HEK293 (cell line): Measurements from ENCODE around the gene GRAMD1B.

Experiments
- ATF2 ChIP-seq: fragments of 450-650 bp; formaldehyde crosslinking; IDR thresholded peaks from 2 replicates; pipeline ENCODE4 v1.5.1; 2016; ENCODE audit warnings: missing biosample characterization, missing genetic modification characterization, low read depth
- CTCF ChIP-seq: fragments of 450-650 bp; formaldehyde crosslinking; IDR thresholded peaks from 2 replicates; pipeline ENCODE4 v1.5.1; 2016; ENCODE audit warnings: missing biosample characterization, missing genetic modification characterization
- GFI1B ChIP-seq: fragments of 450-650 bp; formaldehyde crosslinking; IDR thresholded peaks from 2 replicates; pipeline ENCODE4 v1.5.1; 2016; ENCODE audit warnings: missing biosample characterization, missing genetic modification characterization
- RBAK ChIP-seq: fragments of 450-650 bp; formaldehyde crosslinking; IDR thresholded peaks from 2 replicates; pipeline ENCODE4 v1.5.1; 2016; ENCODE audit warnings: missing biosample characterization, missing genetic modification characterization
- YY1 ChIP-seq: fragments of 450-650 bp; formaldehyde crosslinking; IDR thresholded peaks from 2 replicates; pipeline ENCODE4 v1.5.1; 2018; ENCODE audit warnings: missing biosample characterization, missing genetic modification characterization
- ZFP41 ChIP-seq: fragments of 450-650 bp; formaldehyde crosslinking; IDR thresholded peaks from 2 replicates; pipeline ENCODE4 v1.5.1; 2016; ENCODE audit warnings: missing biosample characterization, missing genetic modification characterization, borderline replicate concordance
- ZNF174 ChIP-seq: fragments of 450-650 bp; formaldehyde crosslinking; IDR thresholded peaks from 2 replicates; pipeline ENCODE4 v1.5.0; 2017; ENCODE audit warnings: missing biosample characterization, mild to moderate bottlenecking, missing genetic modification characterization
- ZNF530 ChIP-seq: fragments of 450-650 bp; formaldehyde crosslinking; IDR thresholded peaks from 2 replicates; pipeline ENCODE4 v1.5.1; 2016; ENCODE audit warnings: low read depth, missing biosample characterization, missing genetic modification characterization
- ZSCAN5A ChIP-seq: fragments of 450-650 bp; formaldehyde crosslinking; IDR thresholded peaks from 2 replicates; pipeline ENCODE4 v1.5.1; 2016; ENCODE audit warnings: missing biosample characterization, missing genetic modification characterization

GRCh38 chr11:123566852-123567251, 136.8 kb downstream of the GRAMD1B start:
- TF ChIP-seq YY1 (tag by site-specific recombination) (no peak), RBAK (tag by site-specific recombination) (no peak), ATF2 (tag by site-specific recombination) (no peak), ZSCAN5A (tag by site-specific recombination) (no peak), ZNF174 (tag by site-specific recombination) (no peak), CTCF (tag by site-specific recombination) (no peak), ZNF530 (no peak), ZFP41 (tag by site-specific recombination) (no peak), GFI1B (tag by site-specific recombination) (no peak)
